Parathyroid adenoma (tissue), 2 donors: ENCODE data around the gene SDR39U1.

Experiments
- H2AFZ ChIP-seq: fragments of 300-600 bp; sonication (generic); one replicate; pipeline ENCODE4 v1.7.0; 2017; ENCODE audit warnings: antibody characterized with exemption, mild to moderate bottlenecking
- H3K27ac ChIP-seq: fragments of 300-600 bp; sonication (generic); one replicate; pipeline ENCODE4 v1.7.0; 2017
- H3K27me3 ChIP-seq: fragments of 300-600 bp; sonication (generic); one replicate; pipeline ENCODE4 v1.7.0; 2017; ENCODE audit warnings: low read length; ENCODE audit not compliant: control insufficient read depth, insufficient read depth
- H3K36me3 ChIP-seq: fragments of 300-600 bp; sonication (generic); one replicate; pipeline ENCODE4 v1.7.0; 2017; ENCODE audit warnings: low read length; ENCODE audit not compliant: control insufficient read depth, insufficient read depth
- H3K4me1 ChIP-seq: fragments of 300-600 bp; sonication (generic); one replicate; pipeline ENCODE4 v1.7.0; 2017; ENCODE audit warnings: control low read depth
- H3K4me2 ChIP-seq: fragments of 300-600 bp; sonication (generic); one replicate; pipeline ENCODE4 v1.7.0; 2017; ENCODE audit warnings: low read length
- H3K4me3 ChIP-seq: fragments of 300-600 bp; sonication (generic); one replicate; pipeline ENCODE4 v1.7.0; 2017; ENCODE audit warnings: low read depth, low read length
- H3K79me2 ChIP-seq: fragments of 300-600 bp; sonication (generic); one replicate; pipeline ENCODE4 v1.7.0; 2017; ENCODE audit warnings: control low read depth
- H3K9ac ChIP-seq: fragments of 300-600 bp; sonication (generic); one replicate; pipeline ENCODE4 v1.7.0; 2017; ENCODE audit warnings: mild to moderate bottlenecking
- H3K9me3 ChIP-seq: fragments of 300-600 bp; sonication (generic); one replicate; pipeline ENCODE4 v1.7.0; 2017; ENCODE audit warnings: low read length; ENCODE audit not compliant: control insufficient read depth
- TF ChIP-seq, protein P1 (sequence below): fragments of 300-600 bp; sonication (generic); IDR thresholded peaks from one replicate; pipeline ENCODE4 v1.7.0; 2017; ENCODE audit warnings: antibody characterized with exemption, mild to moderate bottlenecking
- donor health status: primary hyperparathyroidism.

SDR39U1 gene

DNA sequence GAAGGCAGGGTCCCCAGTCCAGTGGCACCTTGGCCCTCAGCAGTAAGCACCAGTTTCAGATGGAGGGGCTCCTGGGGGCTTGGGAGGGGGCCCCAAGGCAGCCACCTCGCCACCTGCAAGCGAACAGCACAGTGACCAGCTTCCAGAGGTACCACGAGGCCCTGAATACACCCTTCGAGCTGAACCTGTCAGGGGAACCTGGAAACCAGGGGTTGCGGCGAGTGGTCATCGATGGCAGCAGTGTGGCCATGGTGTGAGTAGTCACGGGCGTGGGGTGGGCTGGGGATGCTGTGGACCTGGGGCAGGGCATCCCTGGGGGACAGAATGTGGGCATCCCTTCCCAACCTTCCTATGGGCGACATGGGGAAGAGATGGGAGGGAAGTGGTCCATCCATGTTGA is 32.6 kb downstream of the SDR39U1 start:
- Histone ChIP-seq H3K36me3 (no peaks in the 10 kb centered on the region), H3K27me3 (no peaks in the 10 kb centered on the region), H3K4me2 (no peak overlapping the region), H3K4me3 (no peak overlapping the region), H3K27ac (no peak overlapping the region), H2AFZ (no peak overlapping the region), H3K79me2 (no peaks in the 10 kb centered on the region), H3K4me1 (no peaks in the 10 kb centered on the region), H3K9ac (no peak overlapping the region), H3K9me3 (no peaks in the 10 kb centered on the region)
- TF ChIP-seq, protein P1, sequence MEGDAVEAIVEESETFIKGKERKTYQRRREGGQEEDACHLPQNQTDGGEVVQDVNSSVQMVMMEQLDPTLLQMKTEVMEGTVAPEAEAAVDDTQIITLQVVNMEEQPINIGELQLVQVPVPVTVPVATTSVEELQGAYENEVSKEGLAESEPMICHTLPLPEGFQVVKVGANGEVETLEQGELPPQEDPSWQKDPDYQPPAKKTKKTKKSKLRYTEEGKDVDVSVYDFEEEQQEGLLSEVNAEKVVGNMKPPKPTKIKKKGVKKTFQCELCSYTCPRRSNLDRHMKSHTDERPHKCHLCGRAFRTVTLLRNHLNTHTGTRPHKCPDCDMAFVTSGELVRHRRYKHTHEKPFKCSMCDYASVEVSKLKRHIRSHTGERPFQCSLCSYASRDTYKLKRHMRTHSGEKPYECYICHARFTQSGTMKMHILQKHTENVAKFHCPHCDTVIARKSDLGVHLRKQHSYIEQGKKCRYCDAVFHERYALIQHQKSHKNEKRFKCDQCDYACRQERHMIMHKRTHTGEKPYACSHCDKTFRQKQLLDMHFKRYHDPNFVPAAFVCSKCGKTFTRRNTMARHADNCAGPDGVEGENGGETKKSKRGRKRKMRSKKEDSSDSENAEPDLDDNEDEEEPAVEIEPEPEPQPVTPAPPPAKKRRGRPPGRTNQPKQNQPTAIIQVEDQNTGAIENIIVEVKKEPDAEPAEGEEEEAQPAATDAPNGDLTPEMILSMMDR, result no peak

DNA sequence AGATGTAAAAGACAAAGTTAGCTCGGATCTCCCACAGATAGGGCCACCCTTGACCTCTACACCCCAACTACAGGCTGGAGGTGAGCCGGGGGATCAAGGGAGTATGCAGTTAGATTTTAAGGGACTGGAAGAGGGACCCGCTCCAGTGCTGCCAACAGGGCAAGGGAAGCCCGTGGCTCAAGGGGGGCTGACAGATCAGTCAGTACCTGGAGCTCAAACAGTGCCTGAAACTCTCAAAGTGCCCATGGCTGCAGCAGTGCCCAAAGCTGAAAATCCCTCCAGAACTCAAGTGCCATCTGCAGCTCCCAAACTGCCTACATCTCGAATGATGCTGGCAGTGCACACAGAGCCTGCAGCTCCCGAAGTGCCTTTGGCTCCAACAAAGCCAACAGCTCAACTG is 33.4 kb downstream of the SDR39U1 start:
- Histone ChIP-seq H3K27me3 (no peaks in the 10 kb centered on the region), H3K27ac (no peak overlapping the region), H3K9ac (no peak overlapping the region), H3K36me3 (no peaks in the 10 kb centered on the region), H3K4me1 (no peaks in the 10 kb centered on the region), H2AFZ (no peak overlapping the region), H3K4me2 (no peak overlapping the region), H3K79me2 (no peaks in the 10 kb centered on the region), H3K9me3 (no peaks in the 10 kb centered on the region), H3K4me3 (no peak overlapping the region)
- TF ChIP-seq, protein P1, result no peak

DNA sequence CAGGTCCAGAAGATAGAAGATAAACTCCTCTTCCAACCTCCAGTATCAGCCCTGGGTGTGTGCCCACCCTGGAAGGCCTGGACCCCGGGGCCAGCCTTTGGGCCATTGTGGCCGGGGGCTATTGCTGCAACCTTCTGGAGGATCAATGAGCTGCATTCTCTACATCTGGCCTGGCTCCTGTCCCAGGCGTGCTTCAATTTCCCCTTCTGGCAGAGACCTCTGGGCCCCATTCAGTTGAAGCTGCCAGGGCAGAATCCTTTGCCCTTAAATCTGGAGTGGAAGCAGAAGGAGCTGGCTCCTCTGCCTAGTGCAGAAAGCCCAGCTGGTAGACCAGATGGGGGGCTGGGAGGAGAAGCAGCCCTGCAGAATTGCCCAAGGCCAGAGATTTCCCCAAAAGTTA is 33.8 kb downstream of the SDR39U1 start:
- H3K9me3 ChIP-seq, result no peaks in the 10 kb centered on the region
- H3K9ac ChIP-seq, result no peak overlapping the region
- H3K4me1 ChIP-seq, result no peaks in the 10 kb centered on the region
- H3K79me2 ChIP-seq, result no peaks in the 10 kb centered on the region
- H3K4me2 ChIP-seq, result no peak overlapping the region
- no peaks in the 10 kb centered on the region for H3K36me3 ChIP-seq
- TF ChIP-seq, protein P1, result no peak
- H3K4me3 ChIP-seq, result no peak overlapping the region
- no peak overlapping the region for H2AFZ ChIP-seq
- H3K27ac ChIP-seq, result no peak overlapping the region
- H3K27me3 ChIP-seq, result no peaks in the 10 kb centered on the region

DNA sequence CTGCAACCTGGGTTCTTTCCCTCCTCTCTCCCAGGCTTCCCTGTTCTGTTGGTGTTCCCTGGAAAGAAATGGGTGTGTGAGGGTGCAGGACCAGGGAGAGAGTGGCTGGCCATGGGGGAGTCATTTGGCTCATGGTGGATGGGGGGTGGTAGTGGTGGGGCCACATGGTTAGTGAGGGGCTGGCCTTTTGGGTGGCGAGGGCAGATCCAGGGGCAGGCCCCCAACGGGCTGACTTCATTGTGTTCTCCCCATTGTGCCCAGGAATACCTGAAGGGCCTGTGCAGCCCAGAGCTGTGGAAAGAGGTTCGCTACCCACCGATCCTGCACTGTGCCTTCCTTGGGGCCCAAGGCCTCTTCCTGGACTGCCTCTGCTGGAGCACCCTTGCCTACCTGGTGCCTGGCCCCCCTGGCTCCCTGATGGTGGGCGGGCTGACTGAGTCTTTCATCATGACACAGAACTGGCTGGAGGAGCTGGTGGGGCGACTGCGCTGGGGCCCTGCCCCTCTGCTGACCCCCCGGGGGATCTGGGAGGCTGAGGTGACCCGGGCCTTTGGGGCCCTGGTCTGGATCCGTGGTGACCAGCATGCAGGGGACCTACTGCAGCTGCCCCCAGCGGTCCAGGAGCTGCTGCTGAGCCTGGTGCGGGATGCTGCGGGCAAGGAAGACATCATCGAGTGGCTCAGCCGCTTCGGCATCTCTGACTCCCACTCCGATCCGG is 34.8 kb downstream of the SDR39U1 start:
- Histone ChIP-seq H3K9me3 (no peaks in the 10 kb centered on the region), H3K36me3 (no peaks in the 10 kb centered on the region), H3K9ac (no peak overlapping the region), H3K79me2 (no peaks in the 10 kb centered on the region), H3K27me3 (no peaks in the 10 kb centered on the region), H3K4me2 (no peak overlapping the region), H2AFZ (no peak overlapping the region), H3K27ac (no peak overlapping the region), H3K4me3 (no peak overlapping the region), H3K4me1 (peaks cover 2% of the 10 kb centered on the region)
- TF ChIP-seq, protein P1, result no peak

DNA sequence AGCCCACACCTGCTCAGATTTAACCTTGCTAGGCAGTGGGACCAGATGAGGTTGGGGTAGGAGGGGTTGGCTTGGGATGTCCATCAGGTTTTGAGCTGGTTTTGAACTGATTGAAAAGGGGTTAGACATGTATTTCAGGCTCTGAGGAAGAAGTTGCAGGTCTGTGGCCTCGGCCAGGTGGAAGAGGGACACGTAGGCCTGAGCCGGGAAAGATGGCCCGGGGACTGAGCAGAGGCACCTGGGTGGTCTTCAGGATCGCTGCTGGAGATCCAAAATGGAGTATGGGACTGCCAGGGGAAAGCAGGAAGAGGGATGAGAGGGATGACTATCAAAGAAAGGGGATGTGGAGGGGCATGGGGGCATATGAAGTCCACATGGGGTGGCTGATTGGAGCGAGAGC is 36.2 kb downstream of the SDR39U1 start:
- TF ChIP-seq, protein P1, result no peak
- peaks cover 5% of the 10 kb centered on the region for H3K4me1 ChIP-seq
- no peaks in the 10 kb centered on the region for H3K9me3 ChIP-seq
- no peaks in the 10 kb centered on the region for H3K27me3 ChIP-seq
- H3K9ac ChIP-seq, result no peak overlapping the region
- H3K36me3 ChIP-seq, result no peaks in the 10 kb centered on the region
- H3K4me3 ChIP-seq, result no peak overlapping the region
- H2AFZ ChIP-seq, result no peak overlapping the region
- no peak overlapping the region for H3K4me2 ChIP-seq
- H3K79me2 ChIP-seq, result no peaks in the 10 kb centered on the region
- no peak overlapping the region for H3K27ac ChIP-seq
